Stimulated activated CD4-positive, alpha-beta T cell treated with anti-CD3 and anti-CD28 coated beads, TNF-alpha, amount 100 ng/mL, for 24 hours (primary cell): ENCODE measurements around the gene HOXB6.

Source experiments
- DNase-seq, 3 experiments: peaks; one replicate each; pipeline ENCODE4 v3.0.0-alpha.2; 2020; ENCODE audit warnings: low read depth in 3 of 3

The HOXB6 gene

DNA sequence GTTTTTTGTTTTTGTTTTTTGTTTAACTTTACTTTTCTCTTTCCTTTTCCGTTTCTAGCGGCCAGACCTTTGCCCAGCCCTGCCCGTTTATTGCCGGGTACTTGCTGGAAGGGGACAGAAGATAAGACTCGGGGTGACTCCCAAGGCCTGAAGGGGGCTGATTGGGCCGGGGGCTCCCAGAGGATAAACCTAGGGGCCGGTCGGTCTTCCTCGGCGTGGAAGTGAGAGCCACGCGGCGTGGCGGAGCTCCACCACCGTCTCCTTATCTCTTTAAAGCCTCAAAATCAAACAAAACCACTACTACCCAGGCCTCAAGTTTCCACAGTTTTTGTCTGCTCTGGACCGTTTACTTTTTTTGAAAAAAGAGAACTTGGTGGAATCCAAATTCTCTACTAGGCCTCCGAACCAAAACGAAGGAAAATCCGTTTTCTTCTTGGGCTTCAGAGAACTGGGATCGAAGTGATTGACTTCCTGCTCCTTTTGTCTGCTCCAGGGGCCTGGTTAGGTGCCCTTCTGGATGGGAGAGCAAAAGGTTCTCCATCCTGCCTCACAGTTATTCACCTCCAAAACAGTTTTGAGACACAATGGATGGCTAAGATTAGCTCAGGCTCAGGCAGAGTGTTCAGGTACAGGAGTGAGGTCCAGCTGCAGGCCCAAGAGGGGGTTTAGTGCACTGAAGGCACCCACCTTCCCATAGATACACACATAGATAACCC, 29.9 kb upstream of the HOXB6 start:
- DNase-seq, result no peak

DNA sequence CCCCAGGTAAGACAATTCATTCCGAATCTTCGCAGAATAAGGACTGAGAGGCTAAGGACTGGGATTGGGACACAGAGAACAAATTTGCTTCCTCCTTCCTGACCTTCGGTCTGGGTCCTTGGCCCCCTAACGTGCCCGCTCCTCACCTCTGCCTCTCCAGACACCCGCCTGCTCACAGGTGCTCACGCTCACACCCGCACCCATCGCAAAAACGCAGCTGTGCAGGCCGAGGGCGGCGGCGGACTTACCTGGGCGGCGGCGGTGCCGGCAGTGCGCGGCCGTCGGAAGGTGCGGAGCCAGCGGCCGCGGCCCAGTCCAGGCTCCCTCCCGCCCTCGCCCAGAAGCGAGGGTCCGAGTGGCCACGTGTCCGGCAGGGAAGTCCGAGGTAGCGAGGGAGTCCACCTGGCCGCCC, 28.5 kb upstream of the HOXB6 start:
- DNase-seq, result no peak

DNA sequence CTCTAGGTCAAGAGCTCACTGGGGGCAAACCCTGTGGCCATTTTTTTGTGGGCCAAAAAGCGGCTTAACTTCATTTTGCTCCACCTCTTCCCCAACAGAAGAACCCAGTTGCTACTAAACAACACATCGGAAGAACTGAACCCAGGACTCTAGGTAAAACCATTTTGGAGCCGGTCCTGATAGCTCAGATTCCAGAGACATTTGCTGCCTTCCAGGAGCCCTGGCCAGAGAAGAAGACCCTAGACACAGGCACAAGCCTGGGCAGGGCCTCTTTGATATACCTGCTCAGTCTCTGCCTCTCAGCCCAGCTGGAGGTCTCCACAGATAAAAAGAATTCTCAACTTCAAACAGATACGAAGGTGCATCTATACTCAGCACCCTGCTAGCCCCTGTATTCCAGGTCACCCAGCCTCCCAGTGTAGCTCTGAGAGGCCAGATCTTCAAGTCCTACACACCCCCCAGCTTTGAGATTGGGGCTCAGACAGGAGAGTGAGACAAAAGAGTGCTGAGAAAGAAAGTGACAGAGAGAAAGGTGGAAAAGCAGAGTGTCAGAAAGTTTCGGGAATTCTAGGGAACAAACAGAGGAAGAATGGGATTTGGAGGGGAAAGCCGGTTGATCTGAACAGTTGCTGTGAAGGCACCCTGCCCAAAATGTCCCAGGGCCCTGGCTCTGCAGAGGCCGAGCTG, 27.9 kb upstream of the HOXB6 start:
- DNase-seq, result no peak

DNA sequence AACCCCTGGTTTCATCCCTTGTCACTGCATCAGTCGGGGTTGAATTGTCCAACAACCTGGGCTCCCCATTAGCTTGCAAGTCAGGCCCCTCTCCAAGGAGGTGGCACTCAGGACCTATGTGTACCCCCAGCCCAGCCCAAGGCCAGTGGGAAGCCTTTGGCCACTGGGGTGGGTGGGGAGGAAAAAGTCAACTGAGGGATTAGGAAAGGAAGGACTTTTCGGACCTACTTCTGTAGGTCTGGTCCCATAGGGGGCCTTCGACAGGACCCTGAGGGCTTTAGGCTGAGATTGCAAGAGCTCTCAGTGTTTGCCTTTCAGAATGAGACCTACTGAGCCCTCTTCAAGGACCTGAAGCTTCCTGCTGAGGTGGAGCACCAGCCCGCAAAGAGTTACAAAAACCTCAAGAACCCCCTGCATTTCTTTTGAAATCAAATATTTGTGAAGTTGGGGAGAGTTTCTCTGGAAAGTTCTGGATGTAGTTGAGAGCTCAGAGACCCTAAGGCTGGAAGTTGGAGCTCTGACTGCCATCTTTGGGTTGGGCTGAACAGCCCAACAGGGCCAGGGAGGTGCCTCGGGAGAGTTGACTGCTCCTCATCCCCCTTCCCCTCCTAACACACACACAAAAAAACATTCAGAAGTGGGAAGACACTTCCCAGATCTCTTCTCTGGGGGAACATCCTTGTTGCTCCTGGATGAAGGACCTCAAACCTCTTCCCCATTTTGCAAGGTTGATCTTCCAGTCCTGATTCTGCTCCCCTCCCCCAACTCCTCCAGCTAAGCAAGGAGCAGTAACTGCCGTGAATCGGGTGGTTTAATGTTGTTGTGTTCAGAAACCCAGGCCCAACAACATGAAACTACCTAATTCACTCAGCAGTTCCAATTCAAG, 27.1 kb upstream of the HOXB6 start:
- DNase-seq, result no peak

DNA sequence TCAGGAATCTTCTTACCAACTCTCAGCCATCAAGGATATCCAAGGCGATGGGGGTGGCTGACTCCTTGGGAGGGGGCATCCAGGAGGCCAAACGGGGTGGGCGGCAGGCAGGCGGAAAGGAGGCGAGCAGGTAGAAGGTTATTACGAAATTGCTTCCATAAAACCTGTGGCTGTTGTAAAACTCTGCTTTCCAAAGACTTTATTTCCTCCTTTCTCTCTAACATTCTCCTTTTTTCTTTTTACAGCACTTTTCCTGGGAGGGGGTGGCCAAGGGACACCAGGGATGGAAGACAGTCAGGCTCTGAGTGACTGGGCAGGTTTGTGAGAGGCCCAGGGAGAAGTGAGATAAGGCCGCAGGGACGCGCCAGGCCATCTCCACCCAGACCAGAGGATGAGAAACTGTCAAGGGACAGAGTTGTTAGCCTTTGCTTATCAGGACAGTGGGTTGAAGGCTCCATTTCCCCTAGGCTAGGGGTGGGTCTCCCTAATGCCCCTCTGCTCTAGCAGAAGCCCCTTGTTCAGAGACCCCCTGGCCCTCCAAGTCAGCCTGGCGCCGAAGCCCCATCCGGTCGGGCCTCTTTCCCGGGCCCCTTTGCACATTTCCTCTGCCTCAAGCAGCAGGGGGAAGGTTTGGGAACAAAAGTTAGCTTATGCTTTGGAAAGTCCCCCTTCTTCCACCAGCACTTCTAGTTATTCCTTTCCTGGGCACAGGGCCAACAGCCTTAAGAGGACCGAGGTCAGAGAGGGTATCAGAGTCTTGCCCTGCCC, 26.3 kb upstream of the HOXB6 start:
- no peak for DNase-seq

DNA sequence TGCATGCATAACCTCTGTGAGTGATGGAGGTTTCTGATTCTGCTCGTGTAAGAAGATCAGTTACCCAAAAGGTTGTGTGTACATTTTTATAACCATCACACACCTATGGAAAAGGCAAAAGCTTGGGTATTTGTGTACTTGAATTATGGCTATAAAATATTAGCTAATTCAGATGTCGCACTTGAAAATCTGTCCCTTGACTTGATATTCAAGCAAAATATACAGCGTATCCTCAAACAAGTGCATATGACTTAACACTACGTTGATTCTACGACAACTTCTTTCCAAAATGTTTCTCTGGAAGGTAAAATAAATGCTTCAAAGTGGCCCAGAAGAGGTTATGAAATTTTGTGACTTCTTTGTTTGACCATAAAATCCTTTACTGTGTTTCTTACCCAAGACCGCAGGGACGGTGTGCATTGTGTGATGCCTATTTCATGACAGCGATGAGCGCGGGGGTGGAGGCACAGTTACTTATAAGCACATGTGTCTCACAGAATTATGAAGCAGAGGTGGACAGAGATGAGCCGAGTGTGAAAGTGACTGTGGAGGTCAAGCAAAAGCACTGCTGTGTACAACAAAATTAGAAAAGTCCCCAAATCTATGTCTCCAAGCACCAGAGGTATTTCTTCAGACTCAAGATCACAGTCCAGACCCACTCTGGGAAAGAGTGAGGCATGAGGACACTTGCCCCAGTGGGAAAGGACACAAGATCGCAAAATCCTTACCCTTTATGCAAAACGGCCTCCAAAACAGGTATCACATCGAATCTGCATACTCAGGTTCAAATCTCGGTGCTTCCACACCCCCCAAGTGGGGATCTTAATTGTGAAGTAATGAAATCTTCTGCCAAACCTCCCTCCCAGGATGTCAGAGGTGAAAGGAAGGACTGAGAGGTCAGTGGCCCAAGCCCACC, 25.5 kb upstream of the HOXB6 start:
- DNase-seq, result no peak

DNA sequence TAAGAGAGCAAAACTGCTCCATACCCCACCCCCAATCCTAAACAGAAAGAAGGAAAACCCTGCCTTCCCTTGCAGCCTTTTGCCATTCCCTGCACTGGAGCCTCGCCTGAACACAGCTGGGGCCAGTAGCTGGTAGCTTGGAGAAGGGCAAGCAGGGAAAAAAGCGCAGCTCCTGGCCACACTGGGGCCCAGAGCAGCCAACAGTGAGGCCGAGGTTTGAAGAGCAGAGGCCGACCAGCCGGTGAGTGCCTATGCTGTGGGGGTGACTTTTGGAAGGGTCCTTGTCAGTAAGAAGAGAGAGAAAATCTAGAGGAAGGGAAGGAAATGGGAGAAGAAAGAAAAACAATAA, 24.6 kb upstream of the HOXB6 start:
- no peak for DNase-seq

DNA sequence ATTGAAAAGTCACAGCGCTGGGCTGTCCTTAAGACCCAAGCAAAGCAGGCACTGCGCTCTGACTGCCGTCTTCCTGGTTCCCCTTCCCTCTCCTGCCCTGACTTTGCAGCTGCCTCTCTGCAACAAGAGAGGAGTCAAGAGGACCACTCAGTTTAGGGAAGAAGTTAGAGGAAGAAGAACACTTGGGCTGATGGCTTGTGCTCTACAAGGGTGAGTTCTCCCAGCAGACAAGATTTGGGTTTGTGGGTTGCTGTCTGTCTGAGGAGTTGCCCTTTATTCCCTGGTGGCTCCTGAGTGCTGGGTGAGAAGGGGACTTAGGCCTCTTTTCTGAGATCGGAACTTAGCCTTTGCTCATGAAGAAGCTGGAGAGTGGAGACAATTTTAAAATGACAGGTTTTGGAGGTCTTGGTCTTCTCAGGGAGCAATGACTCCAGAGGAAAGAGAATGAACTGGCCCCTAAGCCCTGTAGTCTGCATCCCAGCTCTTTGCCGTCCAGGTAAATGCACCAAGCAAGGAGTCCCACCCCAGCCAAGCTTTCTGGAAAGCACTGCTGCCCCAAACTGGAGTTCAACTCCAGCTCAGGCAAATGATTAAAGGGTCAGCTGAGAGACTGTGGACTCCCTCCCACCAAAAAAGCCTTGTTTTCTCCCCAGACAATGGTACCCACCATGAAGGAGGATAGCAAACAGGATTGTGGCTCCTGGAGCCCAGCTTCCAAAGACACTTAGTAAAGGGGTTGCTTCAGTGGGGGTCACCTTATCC, 24.0 kb upstream of the HOXB6 start:
- DNase-seq, result no peak

DNA sequence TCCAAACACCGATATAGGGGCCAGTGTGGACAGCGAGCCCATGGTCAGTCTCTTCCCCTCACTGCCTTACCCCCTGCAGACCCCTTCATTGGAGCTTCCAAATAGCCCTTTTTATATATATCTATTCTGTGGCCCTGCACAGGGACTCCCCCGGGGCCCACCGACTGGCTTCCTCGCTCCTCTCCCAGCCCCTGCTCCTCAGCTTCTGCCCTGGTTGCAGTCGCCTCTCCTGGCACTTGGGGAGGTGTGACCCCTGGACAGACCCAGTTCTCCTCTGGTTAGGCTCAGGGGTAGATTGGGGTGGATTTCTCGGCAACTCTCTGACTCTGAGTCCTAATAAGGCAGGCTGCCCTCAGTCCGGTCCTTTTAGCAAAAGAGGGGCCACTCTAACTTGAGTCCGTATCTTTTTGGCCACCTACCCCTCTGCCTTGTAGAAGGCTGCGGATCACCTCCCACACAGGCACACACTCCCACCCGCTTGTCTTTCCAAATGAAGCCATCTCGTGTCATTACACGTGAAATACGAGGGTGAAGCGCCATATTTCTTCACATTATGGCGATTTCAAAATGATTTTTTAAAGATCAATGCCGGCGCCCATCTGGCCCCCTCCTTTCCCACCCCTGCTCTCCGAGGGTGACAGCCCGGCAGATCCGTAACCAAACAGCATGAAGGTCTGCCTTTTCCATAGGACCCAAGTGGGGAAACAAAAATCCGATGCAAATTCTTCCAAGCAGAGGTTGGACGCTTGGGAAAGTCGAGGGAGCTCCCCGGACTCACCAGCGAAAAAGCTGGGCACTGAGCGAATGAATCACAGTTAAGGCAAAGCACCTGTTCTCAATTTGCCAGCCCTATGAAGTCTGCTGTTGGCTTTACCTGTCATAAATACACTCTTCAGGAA, 23.1 kb upstream of the HOXB6 start:
- no peak for DNase-seq

DNA sequence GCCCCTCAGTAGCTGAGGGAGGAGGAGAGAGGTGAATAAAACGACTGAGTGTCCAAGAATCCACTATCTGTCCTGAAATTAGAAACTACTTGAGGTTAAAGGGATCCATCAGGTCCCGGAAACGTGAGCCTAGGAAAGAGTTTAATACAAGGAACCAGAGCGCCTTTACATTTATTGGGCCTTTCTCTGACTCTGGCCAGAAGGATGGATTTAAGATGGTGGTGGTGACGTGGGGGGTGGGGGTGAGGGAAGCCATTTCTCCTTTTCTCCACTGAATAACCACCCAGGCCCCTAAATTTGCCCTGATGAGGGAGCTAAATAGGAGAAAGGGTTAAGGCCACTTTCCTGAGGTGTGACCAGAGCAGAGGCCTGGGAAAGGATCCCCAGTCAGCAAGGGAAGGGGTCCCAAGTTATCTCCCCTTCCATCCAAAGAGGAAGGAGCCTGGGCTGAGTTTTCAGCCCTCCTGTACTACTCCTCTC, 22.4 kb upstream of the HOXB6 start:
- no peak for DNase-seq

DNA sequence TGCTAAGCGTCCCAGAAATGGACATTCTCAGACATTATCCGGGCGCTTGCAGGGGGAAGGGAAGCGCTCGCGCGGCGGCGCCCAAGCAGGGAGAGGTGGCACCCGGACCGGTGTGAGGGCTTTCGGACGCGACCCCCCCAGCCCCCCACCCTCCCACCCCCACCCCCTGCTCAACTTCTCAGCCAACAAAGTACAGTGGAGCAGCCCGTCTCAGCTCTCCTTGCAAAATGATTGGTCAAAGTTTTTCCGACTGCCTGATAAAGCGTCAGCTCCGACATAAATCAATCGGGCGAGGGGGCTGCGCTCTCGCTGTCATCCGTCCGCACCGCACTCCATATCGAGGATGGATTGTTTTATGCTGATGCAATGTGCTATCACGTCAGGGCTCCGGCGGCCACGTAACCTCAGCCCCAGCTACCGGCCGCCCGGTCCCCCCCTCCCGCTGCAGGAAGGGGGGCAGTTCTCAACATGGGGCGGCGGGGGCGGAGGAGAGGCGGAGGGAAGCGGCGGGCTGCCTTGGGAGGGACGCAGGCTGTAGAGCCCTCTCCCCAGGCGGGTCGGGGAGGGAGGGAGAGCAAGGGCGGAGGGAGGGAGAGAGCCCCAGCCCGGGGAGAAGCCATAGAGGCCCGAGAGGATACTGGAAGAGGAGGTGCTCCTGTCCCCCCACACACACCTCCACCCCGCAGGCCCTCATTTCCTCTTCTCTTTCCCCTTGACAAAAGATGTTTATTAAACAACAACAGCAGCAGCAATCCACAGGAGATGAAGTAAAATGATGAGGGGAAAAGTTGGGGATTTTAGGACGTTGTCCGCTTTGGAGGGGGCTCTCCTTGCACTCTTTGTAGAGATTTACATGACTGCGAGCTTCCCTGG, 21.7 kb upstream of the HOXB6 start, which contains the start of gene HOXB9:
Gene HOXB9, minus strand, starts transcription at position 114 of the 873 bp plus-strand sequence. Its CDS starts 89 bp downstream, at position 25.
- peak in 2 of 3 experiments; percentile 21 to 40 for DNase-seq

DNA sequence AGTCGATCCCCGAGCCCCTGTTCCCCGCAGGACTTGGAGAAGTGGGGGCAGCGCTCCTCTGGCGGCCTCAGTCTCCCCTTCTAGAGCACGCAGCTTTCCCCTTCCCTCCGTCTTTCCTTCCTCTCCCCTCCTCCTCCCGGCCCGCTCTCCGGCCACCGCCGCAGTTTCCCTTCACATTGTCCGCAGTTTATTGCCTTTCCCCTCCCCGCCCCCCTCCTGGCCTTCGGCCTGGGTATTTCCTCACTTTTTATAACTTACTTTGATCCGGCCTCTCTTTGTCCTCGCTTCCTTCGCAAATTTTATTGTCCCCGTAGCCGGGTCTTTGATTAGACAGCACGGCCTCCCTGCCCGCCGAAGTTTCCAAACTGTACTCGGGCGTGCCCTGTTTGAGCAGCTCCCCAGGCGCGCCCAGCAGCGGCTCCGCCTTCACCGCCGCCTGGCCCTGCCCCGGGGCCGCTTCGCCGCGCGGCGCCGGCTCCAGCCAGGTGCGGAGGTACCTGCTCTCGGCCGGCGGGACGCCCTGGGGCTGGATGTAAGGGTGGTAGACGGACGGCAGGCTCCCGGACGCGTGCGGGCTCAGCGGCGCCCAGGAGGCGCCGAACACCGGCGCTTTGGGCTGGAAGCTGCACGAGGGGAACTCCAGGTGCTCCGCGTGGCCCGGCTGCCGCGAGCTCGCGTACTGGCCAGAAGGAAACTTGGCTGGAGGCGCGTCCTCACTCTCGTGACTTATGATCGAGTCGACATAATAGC, 20.9 kb upstream of the HOXB6 start:
- peak in 1 of 3 experiments; percentile 44 for DNase-seq

DNA sequence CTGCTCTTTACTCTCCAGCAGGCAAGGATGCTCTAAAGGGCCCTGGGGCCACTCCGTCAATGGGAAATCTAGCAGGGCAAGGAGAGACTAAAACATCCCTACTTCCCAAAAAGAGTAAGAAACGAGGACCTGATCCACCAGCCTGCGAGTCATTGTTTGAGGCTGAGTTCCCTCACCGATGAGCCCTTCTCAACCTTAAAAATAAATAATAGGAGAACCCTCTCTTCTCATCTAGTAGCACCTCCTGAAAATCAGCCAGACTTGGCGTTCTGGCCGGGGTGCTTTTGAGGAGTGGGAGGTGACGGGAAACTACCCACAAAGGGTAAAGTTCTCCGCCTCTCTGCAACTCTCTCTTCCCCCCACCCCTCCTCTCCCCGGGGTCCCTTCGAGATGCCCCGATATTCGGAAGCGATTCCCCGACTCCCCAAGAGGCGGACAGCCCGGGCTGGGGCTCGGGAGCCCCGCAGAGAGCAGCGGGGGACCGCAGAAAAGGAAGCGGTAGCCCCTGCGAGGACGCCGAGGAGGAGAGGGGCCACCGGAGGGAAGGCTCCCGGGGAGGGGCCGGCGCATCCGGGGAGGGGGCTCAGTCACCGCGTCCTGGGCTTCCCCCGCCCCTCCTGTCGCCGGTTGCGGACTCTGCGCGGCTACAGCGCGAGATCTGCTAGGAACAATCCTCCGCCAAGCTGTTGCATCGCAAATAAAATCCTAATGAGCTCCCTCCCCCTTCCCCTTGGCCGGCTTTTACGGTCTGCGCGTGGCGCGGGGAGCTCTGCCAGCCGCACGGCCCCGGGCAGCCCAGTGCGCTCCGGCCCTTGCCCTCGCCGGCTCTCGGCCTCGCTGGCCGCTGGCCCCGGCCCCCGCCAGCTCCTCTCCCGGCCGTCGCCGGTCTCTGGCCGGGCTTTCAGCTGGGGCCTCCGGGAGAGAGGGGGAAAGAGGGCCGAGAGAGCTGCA, 20.0 kb upstream of the HOXB6 start:
- no peak for DNase-seq

DNA sequence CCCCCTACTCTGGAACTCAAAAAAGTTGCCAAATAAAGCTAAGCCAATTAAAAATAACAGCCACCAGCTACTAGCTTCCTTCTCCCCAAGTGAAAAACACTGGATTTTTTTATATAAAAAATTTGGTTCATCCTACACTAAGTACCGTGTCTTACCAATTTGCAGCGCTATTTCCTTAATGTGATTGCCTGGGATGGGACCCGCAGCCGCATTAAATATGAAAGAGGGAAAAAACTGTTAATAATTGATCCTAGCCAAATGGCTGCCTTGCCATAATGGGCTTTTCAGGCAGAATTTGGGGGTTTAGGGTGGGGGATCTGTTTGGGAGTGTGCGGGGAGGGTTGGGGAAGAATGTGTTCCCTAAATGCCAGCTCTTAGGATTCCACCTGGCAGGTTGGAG, 19.3 kb upstream of the HOXB6 start:
- no peak for DNase-seq

DNA sequence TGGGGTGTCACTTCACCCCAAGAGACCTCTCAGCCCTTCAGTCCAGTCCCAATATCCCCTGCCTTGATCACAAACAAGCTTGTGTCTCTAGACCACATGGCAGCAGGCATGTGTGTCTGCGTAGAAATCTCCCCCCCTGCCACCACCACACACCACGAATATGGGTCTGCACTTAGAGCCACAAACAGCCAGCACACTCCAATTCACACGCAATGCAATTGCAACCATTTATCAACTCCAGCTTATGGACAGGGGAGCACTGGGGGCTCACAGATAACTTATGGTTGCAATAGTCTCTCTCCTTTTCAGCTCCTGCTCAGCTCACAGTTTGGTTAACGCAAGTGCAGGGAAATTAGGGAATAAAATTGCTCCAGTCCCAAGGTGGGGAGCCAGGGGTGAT, 18.8 kb upstream of the HOXB6 start:
- DNase-seq, result no peak

DNA sequence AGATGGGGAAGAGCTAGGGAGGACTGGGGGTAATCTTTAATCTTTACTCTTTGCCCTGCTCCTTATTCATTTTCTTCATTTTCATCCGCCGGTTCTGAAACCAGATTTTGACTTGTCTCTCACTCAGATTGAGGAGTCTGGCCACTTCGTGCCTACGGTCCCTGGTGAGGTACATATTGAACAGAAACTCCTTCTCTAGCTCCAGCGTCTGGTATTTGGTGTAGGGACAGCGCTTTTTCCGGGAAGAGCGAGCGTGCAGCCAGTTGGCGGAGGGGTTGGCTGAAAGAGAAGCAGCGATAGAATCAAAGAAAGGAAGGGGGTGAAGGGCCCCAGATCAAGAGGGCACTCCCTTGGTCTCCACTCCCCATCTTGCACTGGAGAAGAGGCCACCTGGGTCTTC, 18.1 kb upstream of the HOXB6 start:
- no peak for DNase-seq
